Measurements from ENCODE around the gene AXIN1.

The AXIN1 gene

DNA sequence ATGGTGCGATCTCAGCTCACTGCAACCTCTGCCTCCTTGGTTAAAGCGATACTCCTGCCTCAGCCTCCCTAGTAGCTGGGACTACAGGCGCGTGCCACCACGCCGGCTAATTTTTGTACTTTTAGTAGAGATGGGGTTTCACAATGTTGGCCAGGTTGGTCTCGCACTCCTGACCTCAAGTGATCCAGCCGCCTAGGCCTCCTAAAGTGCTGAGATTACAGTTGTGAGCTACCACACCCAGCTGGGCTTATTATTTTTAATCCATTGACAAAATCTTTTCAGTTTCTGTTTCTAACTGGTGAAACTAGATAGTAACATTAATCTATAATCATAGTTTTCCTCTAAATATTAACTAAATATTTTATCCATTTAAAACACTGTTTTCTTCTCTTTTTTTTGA is 112.0 kb downstream of the AXIN1 start:
- DNase-seq (ENCODE audit: low spot score): no peak

DNA sequence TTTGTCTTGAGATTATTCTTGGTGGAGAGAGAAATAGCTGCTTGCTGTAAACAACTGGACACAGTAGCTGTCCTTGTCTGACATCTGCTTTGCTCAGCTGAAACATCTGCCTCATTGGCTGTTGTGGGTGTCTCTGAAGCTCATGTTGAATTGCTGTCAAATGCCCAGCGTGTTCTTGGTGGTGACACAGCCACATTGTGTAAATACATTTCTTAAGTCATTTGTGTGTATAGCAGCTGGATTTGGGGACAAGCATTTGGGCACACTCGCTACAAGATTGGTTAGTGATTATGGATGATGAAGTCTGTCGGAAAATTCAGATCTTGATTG is 112.6 kb downstream of the AXIN1 start:
- peak; percentile 91 for DNase-seq (ENCODE audit: low spot score)

Measured in pons (tissue), 1 donor.